ENCODE results near the gene NOL7.
A peak's percentile ranks its signal among the peaks of the same experiment; 100 is the strongest.

Gene NOL7

DNA sequence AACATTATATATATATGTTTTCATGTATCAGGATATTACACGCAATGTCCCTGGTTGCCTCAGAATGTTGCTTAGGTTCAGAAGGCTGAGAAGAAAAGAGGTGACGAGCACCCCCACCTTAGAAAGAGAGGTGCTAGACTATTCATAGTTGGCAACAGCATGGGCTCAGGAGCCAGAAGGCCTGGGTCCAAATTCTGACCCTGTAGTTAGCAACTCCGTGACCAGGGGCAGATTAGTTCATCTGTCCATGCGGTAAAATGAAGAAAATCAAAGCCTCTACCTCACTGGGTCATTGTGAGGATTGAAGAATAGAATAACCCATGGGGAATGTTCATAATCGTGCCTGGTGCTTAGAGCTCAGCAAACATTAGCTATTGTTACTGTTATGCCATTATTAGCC is 46.2 kb upstream of the NOL7 start:
- Histone ChIP-seq H3K4me2 (ENCODE audit: low read length) (no peak overlapping the region), H3F3A (ENCODE audit: control insufficient read depth, insufficient read depth) (no peaks in the 10 kb centered on the region), H3K4me3 (ENCODE audit: low read length) (no peak overlapping the region), H4K20me1 (ENCODE audit: control insufficient read depth, insufficient read depth, low read depth, low read length) (no peaks in the 10 kb centered on the region), H3K9me2 (replicated peaks; ENCODE audit: control insufficient read depth, low read length) (no peaks in the 10 kb centered on the region), H3K27ac (ENCODE audit: low read depth, low read length) (no peak overlapping the region), H3K79me2 (ENCODE audit: control insufficient read depth, low read length) (peaks cover 3% of the 10 kb centered on the region; the same call in 1 of the 2 replicates), H3K4me1 (ENCODE audit: control insufficient read depth, low read length) (peaks cover 8% of the 10 kb centered on the region), H3K27me3 (ENCODE audit: control insufficient read depth, low read length) (peaks cover 6% of the 10 kb centered on the region; the same call in 1 of the 2 replicates), H3K9me3 (ENCODE audit: control insufficient read depth, insufficient read depth, low read length) (no peaks in the 10 kb centered on the region), H3K36me3 (ENCODE audit: control insufficient read depth, low read length) (no peaks in the 10 kb centered on the region)
- no peak for TF ChIP-seq EZH2phosphoT487 (IDR thresholded peaks at IDR 0.05; ENCODE audit: borderline replicate concordance, low read length)
- TF ChIP-seq, protein P1, sequence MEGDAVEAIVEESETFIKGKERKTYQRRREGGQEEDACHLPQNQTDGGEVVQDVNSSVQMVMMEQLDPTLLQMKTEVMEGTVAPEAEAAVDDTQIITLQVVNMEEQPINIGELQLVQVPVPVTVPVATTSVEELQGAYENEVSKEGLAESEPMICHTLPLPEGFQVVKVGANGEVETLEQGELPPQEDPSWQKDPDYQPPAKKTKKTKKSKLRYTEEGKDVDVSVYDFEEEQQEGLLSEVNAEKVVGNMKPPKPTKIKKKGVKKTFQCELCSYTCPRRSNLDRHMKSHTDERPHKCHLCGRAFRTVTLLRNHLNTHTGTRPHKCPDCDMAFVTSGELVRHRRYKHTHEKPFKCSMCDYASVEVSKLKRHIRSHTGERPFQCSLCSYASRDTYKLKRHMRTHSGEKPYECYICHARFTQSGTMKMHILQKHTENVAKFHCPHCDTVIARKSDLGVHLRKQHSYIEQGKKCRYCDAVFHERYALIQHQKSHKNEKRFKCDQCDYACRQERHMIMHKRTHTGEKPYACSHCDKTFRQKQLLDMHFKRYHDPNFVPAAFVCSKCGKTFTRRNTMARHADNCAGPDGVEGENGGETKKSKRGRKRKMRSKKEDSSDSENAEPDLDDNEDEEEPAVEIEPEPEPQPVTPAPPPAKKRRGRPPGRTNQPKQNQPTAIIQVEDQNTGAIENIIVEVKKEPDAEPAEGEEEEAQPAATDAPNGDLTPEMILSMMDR (IDR thresholded peaks at IDR 0.05; ENCODE audit: low read depth, low read length, poor library complexity, severe bottlenecking) = no peak

DNA sequence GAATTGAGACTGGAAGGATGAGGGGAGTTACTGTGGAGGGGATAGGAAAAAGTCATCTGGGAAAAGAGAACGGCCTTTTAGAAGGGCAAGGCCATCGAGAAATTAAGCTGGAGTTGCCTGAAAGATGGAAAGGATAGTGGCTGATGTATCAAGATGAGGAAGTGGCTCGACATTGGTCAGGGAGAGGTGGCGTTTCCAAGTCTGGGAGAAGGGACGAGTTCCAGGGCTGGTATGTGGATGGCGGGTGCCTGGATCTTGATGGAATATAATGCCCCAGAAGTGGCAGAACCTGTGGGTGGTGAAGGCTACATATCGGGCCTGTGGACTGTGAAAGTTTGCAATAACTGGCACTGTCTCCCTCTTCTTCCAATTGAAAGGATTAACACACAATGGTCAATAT is 42.9 kb upstream of the NOL7 start:
- H3K9me2 ChIP-seq (replicated peaks; ENCODE audit: control insufficient read depth, low read length) = no peaks in the 10 kb centered on the region
- H3K4me3 ChIP-seq (ENCODE audit: low read length) = no peak overlapping the region
- H3F3A ChIP-seq (ENCODE audit: control insufficient read depth, insufficient read depth) = peaks cover 5% of the 10 kb centered on the region; the same call in 1 of the 2 replicates
- peaks cover 19% of the 10 kb centered on the region for H3K79me2 ChIP-seq (ENCODE audit: control insufficient read depth, low read length)
- H3K4me1 ChIP-seq (ENCODE audit: control insufficient read depth, low read length) = peaks cover 18% of the 10 kb centered on the region
- peaks cover 6% of the 10 kb centered on the region; the same call in 1 of the 2 replicates for H3K27me3 ChIP-seq (ENCODE audit: control insufficient read depth, low read length)
- H4K20me1 ChIP-seq (ENCODE audit: control insufficient read depth, insufficient read depth, low read depth, low read length) = no peaks in the 10 kb centered on the region
- H3K36me3 ChIP-seq (ENCODE audit: control insufficient read depth, low read length) = peaks cover 4% of the 10 kb centered on the region; the same call in 1 of the 2 replicates
- no peak for TF ChIP-seq EZH2phosphoT487 (IDR thresholded peaks at IDR 0.05; ENCODE audit: borderline replicate concordance, low read length)
- TF ChIP-seq, protein P1 (IDR thresholded peaks at IDR 0.05; ENCODE audit: low read depth, low read length, poor library complexity, severe bottlenecking) = no peak
- no peak overlapping the region for H3K4me2 ChIP-seq (ENCODE audit: low read length)
- H3K27ac ChIP-seq (ENCODE audit: low read depth, low read length) = no peak overlapping the region
- no peaks in the 10 kb centered on the region for H3K9me3 ChIP-seq (ENCODE audit: control insufficient read depth, insufficient read depth, low read length)

DNA sequence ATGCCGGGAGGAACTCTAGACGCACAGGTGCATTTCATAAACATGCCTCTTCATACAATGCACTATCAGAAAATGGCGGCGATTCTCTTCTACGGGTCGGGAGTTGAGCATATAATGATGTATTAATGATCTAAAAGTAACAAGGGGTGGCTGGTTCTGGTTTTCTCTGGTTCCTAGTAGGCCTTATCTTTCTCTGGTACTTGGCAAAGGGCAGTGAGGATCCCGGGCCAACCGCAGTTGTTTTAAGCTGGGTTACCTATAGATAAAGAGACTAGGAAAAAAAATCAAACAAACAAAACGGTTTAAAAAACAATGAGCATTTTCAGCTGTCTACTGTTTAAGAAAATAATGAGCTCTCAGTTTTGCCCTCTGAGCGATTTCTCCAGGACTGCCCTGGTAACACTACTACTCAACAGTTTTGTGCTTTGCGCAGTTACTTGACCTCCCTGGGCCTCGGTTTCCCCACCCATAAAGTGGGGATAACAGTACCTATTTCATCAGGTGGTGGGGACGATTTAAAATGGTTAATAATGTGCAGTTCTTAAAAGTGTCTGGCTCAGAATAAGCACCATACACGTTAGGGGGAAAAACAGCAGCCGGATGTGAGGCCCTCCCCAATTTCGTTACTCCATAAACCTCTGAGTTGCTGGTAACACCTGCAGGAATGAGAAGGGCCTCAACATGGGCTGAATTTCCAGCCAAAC is 42.0 kb upstream of the NOL7 start:
- H3F3A ChIP-seq (ENCODE audit: control insufficient read depth, insufficient read depth) = peaks cover 5% of the 10 kb centered on the region; the same call in 1 of the 2 replicates
- no peaks in the 10 kb centered on the region for H4K20me1 ChIP-seq (ENCODE audit: control insufficient read depth, insufficient read depth, low read depth, low read length)
- H3K4me1 ChIP-seq (ENCODE audit: control insufficient read depth, low read length) = peaks cover 18% of the 10 kb centered on the region
- H3K36me3 ChIP-seq (ENCODE audit: control insufficient read depth, low read length) = peaks cover 4% of the 10 kb centered on the region; the same call in 1 of the 2 replicates
- H3K4me2 ChIP-seq (ENCODE audit: low read length) = peak overlapping the region; percentile 96
- peaks cover 6% of the 10 kb centered on the region; the same call in 1 of the 2 replicates for H3K27me3 ChIP-seq (ENCODE audit: control insufficient read depth, low read length)
- H3K9me2 ChIP-seq (replicated peaks; ENCODE audit: control insufficient read depth, low read length) = no peaks in the 10 kb centered on the region
- H3K4me3 ChIP-seq (ENCODE audit: low read length) = peak overlapping the region; percentile 92
- H3K79me2 ChIP-seq (ENCODE audit: control insufficient read depth, low read length) = peaks cover 23% of the 10 kb centered on the region
- no peak overlapping the region for H3K27ac ChIP-seq (ENCODE audit: low read depth, low read length)
- TF ChIP-seq EZH2phosphoT487 (IDR thresholded peaks at IDR 0.05; ENCODE audit: borderline replicate concordance, low read length) = no peak
- TF ChIP-seq, protein P1 (IDR thresholded peaks at IDR 0.05; ENCODE audit: low read depth, low read length, poor library complexity, severe bottlenecking) = no peak
- no peaks in the 10 kb centered on the region for H3K9me3 ChIP-seq (ENCODE audit: control insufficient read depth, insufficient read depth, low read length)
